GM19099 (cell line): ENCODE results near the gene SLC39A5.

Source experiments
- POLR2A ChIP-seq: IDR thresholded peaks from 3 replicates; pipeline ENCODE4 v1.6.1; 2011; ENCODE audit warnings: low read depth; ENCODE audit not compliant: insufficient read length; ENCODE audit errors: extremely low read depth

Gene SLC39A5

GRCh38 chr12:56257491-56258067 lies 27.7 kb downstream of the SLC39A5 start:
- TF ChIP-seq POLR2A = no peak

- peak; percentile 67 for TF ChIP-seq POLR2A
Observed at GRCh38 chr12:56258068-56258819, 28.4 kb downstream of the SLC39A5 start, which contains the start of gene ANKRD52. Gene ANKRD52 (minus strand): TSS chr12:56258384. CDS start chr12:56258269, 115 bp downstream.

- no peak for TF ChIP-seq POLR2A
Observed at GRCh38 chr12:56258820-56259183, 29.0 kb downstream of the SLC39A5 start.

- no peak for TF ChIP-seq POLR2A
Observed at GRCh38 chr12:56260380-56260779, 30.5 kb downstream of the SLC39A5 start.

GRCh38 chr12:56260921-56261320 lies 31.1 kb downstream of the SLC39A5 start:
- no peak for TF ChIP-seq POLR2A

GRCh38 chr12:56261503-56262232 lies 31.8 kb downstream of the SLC39A5 start:
- TF ChIP-seq POLR2A = no peak

GRCh38 chr12:56266693-56267442 lies 37.0 kb downstream of the SLC39A5 start, which contains the start of gene COQ10A:
Gene COQ10A (plus strand): TSS chr12:56266942. CDS start chr12:56267119, 177 bp downstream.
- peak; percentile 87 for TF ChIP-seq POLR2A

- no peak for TF ChIP-seq POLR2A
Observed at GRCh38 chr12:56267443-56268071, 37.7 kb downstream of the SLC39A5 start.

GRCh38 chr12:56271031-56271430 lies 41.2 kb downstream of the SLC39A5 start:
- no peak for TF ChIP-seq POLR2A

- TF ChIP-seq POLR2A = no peak
Observed at GRCh38 chr12:56274299-56274698, 44.4 kb downstream of the SLC39A5 start.

- no peak for TF ChIP-seq POLR2A
Observed at GRCh38 chr12:56278905-56279304, 49.1 kb downstream of the SLC39A5 start.

- TF ChIP-seq POLR2A = no peak
Observed at GRCh38 chr12:56280849-56281248, 51.0 kb downstream of the SLC39A5 start.

- no peak for TF ChIP-seq POLR2A
Observed at GRCh38 chr12:56282030-56282429, 52.2 kb downstream of the SLC39A5 start.

- TF ChIP-seq POLR2A = no peak
Observed at GRCh38 chr12:56282579-56282978, 52.7 kb downstream of the SLC39A5 start.
